ENCODE measurements around the gene TMTC2.

Gene TMTC2

GRCh38 chr12:82685790-82686167, 927 bp upstream of the TMTC2 start:
- peaks cover 21% of the 10 kb centered on the region; the same call in 1 of the 2 replicates for H3K27me3 ChIP-seq (ENCODE audit: insufficient read depth, low read length)
- peak overlapping the region; percentile 6; the same call in 1 of the 2 replicates for H3K9ac ChIP-seq (ENCODE audit: low read depth, low read length)
- 0 out of 2 replicates have a peak, but pooled peaks cover 7% of the 10 kb centered on the region for H3K36me3 ChIP-seq (ENCODE audit: insufficient read depth, low read depth, low read length)
- H3K9me3 ChIP-seq (ENCODE audit: insufficient read depth, low read depth, low read length): no peaks in the 10 kb centered on the region
- no peak overlapping the region for H3K27ac ChIP-seq (ENCODE audit: low read length)
- peak overlapping the region; percentile 76 for H3K4me3 ChIP-seq (ENCODE audit: low read length)
- peaks cover 13% of the 10 kb centered on the region; the same call in 1 of the 2 replicates for H3K4me1 ChIP-seq (ENCODE audit: insufficient read depth, low read length)

DNA sequence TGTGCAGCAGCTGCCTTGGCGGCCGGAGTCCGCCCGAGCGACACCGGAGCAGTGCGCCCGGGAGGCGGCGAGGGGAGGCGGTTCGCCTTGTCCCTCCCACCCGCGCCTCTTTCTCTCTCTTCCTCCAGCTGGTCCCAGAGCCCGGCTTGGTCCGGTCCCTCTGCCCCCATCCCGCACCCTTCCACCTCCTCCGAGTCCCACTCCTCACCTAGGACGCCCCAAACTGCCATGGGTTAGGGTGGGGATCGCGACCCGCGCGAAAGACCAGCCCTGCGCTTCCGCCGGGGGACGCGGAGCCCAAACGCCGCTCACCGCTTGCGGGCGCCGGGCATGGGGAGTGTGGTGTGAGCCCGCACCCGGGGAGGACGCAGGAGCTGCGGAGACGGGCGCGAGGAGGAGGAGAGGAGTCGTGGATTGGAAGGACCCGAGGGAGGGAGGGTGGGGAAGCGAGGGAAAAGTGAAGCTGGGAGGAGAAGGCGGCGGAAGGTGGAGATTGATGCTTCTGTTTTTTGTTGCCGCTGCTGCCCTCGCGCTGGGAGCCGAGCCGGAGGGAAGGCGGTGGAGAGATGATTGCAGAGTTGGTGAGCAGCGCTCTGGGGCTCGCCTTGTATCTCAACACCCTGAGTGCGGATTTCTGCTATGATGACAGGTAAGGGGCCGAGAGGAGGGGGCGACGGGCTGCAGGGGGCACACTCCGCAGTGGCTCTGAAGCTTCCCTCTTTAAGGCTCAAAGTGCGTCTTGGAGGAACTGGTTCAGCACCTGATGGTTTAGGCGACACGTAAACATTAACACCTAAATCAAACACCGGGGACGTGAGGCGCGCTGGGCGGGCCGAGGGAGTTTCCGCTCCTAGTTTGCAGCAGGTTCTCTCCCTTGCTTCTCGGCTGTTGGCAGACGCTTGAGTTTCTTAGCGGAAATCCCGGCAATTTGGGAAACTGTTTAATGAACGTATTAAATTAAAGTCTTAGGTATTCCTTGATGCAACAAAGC, 610 bp downstream of the TMTC2 start:
- Histone ChIP-seq H3K27me3 (ENCODE audit: insufficient read depth, low read length) (peaks cover 21% of the 10 kb centered on the region; the same call in 1 of the 2 replicates), H3K9me3 (ENCODE audit: insufficient read depth, low read depth, low read length) (no peaks in the 10 kb centered on the region), H3K27ac (ENCODE audit: low read length) (no peak overlapping the region), H3K36me3 (ENCODE audit: insufficient read depth, low read depth, low read length) (0 out of 2 replicates have a peak, but pooled peaks cover 14% of the 10 kb centered on the region), H3K4me3 (ENCODE audit: low read length) (peak overlapping the region; percentile 76), H3K9ac (ENCODE audit: low read depth, low read length) (peak overlapping the region; percentile 68; the same call in 1 of the 2 replicates), H3K4me1 (ENCODE audit: insufficient read depth, low read length) (peaks cover 13% of the 10 kb centered on the region; the same call in 1 of the 2 replicates)

DNA sequence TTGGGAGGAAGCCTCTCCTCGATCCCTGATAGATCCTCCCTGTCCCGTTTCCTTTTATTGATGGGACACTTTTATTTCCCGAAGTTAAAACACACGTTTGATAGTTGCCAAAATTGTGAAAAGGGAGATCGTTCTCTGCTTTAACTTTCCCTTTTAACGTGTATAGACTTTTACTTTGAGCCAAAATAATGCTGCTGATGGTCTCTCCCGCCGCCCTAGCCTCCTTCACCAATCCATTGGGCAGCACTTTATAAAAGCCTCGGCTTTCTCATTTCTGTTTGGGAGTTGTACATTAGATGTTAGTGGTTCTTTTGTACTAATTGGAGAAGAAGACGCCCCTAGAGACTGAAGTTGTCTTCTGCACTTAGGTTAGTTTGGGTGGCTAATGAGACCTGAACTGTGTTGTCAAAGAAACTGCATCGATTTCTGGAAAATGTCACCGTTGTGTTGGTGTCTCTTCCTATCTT, 1.4 kb downstream of the TMTC2 start:
- Histone ChIP-seq H3K4me3 (ENCODE audit: low read length) (peak overlapping the region; percentile 76), H3K4me1 (ENCODE audit: insufficient read depth, low read length) (peaks cover 8% of the 10 kb centered on the region; the same call in 1 of the 2 replicates), H3K9ac (ENCODE audit: low read depth, low read length) (peak overlapping the region; percentile 68; the same call in 1 of the 2 replicates), H3K36me3 (ENCODE audit: insufficient read depth, low read depth, low read length) (peaks cover 22% of the 10 kb centered on the region; the same call in 1 of the 2 replicates), H3K9me3 (ENCODE audit: insufficient read depth, low read depth, low read length) (no peaks in the 10 kb centered on the region), H3K27me3 (ENCODE audit: insufficient read depth, low read length) (peaks cover 21% of the 10 kb centered on the region; the same call in 1 of the 2 replicates), H3K27ac (ENCODE audit: low read length) (no peak overlapping the region)

DNA sequence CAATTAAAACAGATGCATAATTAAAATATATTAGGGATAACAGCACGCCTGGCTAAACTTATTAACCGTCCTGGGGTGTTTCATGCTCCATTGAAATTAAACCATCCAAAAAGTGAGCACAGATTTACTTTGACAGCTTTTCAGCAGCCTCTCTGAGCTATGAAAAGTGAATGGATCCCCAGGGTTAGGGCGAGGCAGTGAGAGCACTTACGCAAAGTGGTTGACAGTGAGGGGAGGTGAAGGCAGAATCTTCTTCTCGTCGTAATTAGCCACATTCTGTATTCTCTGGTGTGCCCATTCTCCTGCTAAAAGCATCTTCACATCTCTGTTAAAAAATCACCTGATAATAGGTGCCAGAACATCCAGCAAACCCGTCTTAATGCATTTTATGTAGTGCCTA, 1.9 kb downstream of the TMTC2 start:
- Histone ChIP-seq H3K4me3 (ENCODE audit: low read length) (peak overlapping the region; percentile 76), H3K9ac (ENCODE audit: low read depth, low read length) (no peak overlapping the region; the same call in 1 of the 2 replicates)

GRCh38 chr12:82690006-82690405, 3.3 kb downstream of the TMTC2 start:
- Histone ChIP-seq H3K4me1 (ENCODE audit: insufficient read depth, low read length) (peaks cover 8% of the 10 kb centered on the region; the same call in 1 of the 2 replicates), H3K9ac (ENCODE audit: low read depth, low read length) (no peak overlapping the region), H3K27ac (ENCODE audit: low read length) (no peak overlapping the region), H3K9me3 (ENCODE audit: insufficient read depth, low read depth, low read length) (no peaks in the 10 kb centered on the region), H3K27me3 (ENCODE audit: insufficient read depth, low read length) (peaks cover 21% of the 10 kb centered on the region; the same call in 1 of the 2 replicates), H3K36me3 (ENCODE audit: insufficient read depth, low read depth, low read length) (peaks cover 24% of the 10 kb centered on the region; the same call in 1 of the 2 replicates), H3K4me3 (ENCODE audit: low read length) (no peak overlapping the region)

More for the DNA sequence above, 1.9 kb downstream of the TMTC2 start:
- Histone ChIP-seq H3K9me3 (ENCODE audit: insufficient read depth, low read depth, low read length) (no peaks in the 10 kb centered on the region), H3K27me3 (ENCODE audit: insufficient read depth, low read length) (peaks cover 21% of the 10 kb centered on the region; the same call in 1 of the 2 replicates), H3K4me1 (ENCODE audit: insufficient read depth, low read length) (peaks cover 8% of the 10 kb centered on the region; the same call in 1 of the 2 replicates), H3K27ac (ENCODE audit: low read length) (no peak overlapping the region), H3K36me3 (ENCODE audit: insufficient read depth, low read depth, low read length) (peaks cover 24% of the 10 kb centered on the region; the same call in 1 of the 2 replicates)

- Histone ChIP-seq H3K9me3 (ENCODE audit: insufficient read depth, low read depth, low read length) (no peaks in the 10 kb centered on the region), H3K36me3 (ENCODE audit: insufficient read depth, low read depth, low read length) (peaks cover 24% of the 10 kb centered on the region; the same call in 1 of the 2 replicates), H3K27me3 (ENCODE audit: insufficient read depth, low read length) (peaks cover 13% of the 10 kb centered on the region; the same call in 1 of the 2 replicates), H3K27ac (ENCODE audit: low read length) (no peak overlapping the region), H3K4me3 (ENCODE audit: low read length) (no peak overlapping the region), H3K9ac (ENCODE audit: low read depth, low read length) (no peak overlapping the region), H3K4me1 (ENCODE audit: insufficient read depth, low read length) (peaks cover 8% of the 10 kb centered on the region; the same call in 1 of the 2 replicates)
Measured at GRCh38 chr12:82691513-82691912, 4.8 kb downstream of the TMTC2 start.

- Histone ChIP-seq H3K4me1 (ENCODE audit: insufficient read depth, low read length) (no peaks in the 10 kb centered on the region), H3K36me3 (ENCODE audit: insufficient read depth, low read depth, low read length) (peaks cover 24% of the 10 kb centered on the region; the same call in 1 of the 2 replicates), H3K9me3 (ENCODE audit: insufficient read depth, low read depth, low read length) (no peaks in the 10 kb centered on the region), H3K4me3 (ENCODE audit: low read length) (no peak overlapping the region), H3K27ac (ENCODE audit: low read length) (no peak overlapping the region), H3K9ac (ENCODE audit: low read depth, low read length) (no peak overlapping the region), H3K27me3 (ENCODE audit: insufficient read depth, low read length) (no peaks in the 10 kb centered on the region)
Measured at GRCh38 chr12:82694276-82694675, 7.6 kb downstream of the TMTC2 start.

GRCh38 chr12:82694970-82695369, 8.3 kb downstream of the TMTC2 start:
- H3K36me3 ChIP-seq (ENCODE audit: insufficient read depth, low read depth, low read length): peaks cover 24% of the 10 kb centered on the region; the same call in 1 of the 2 replicates
- no peaks in the 10 kb centered on the region for H3K9me3 ChIP-seq (ENCODE audit: insufficient read depth, low read depth, low read length)
- no peaks in the 10 kb centered on the region for H3K27me3 ChIP-seq (ENCODE audit: insufficient read depth, low read length)
- no peak overlapping the region for H3K9ac ChIP-seq (ENCODE audit: low read depth, low read length)
- no peak overlapping the region for H3K4me3 ChIP-seq (ENCODE audit: low read length)
- H3K27ac ChIP-seq (ENCODE audit: low read length): no peak overlapping the region
- no peaks in the 10 kb centered on the region for H3K4me1 ChIP-seq (ENCODE audit: insufficient read depth, low read length)

GRCh38 chr12:82695531-82695930, 8.8 kb downstream of the TMTC2 start:
- Histone ChIP-seq H3K36me3 (ENCODE audit: insufficient read depth, low read depth, low read length) (peaks cover 19% of the 10 kb centered on the region; the same call in 1 of the 2 replicates), H3K27me3 (ENCODE audit: insufficient read depth, low read length) (no peaks in the 10 kb centered on the region), H3K9ac (ENCODE audit: low read depth, low read length) (no peak overlapping the region), H3K27ac (ENCODE audit: low read length) (no peak overlapping the region), H3K4me3 (ENCODE audit: low read length) (no peak overlapping the region), H3K9me3 (ENCODE audit: insufficient read depth, low read depth, low read length) (no peaks in the 10 kb centered on the region), H3K4me1 (ENCODE audit: insufficient read depth, low read length) (no peaks in the 10 kb centered on the region)

DNA sequence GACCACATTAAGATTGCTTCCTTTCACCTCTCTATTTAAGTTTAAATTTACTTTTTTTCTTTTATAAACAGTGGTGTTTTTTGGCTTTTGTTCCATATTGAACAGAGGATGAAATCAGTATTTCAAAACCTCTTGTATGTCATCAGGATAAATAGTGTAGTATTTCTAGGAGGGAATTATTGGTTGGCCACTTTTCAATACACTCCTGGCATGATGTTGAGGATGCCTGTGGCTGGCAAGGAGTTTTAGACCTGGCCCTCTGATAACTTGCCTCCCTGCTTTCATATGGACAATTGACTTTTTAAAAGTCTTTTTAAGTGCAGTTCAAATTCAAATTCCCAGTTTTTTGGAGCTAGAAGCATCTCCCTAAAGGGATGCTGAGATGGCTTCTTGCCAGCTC, 9.8 kb downstream of the TMTC2 start:
- Histone ChIP-seq H3K4me3 (ENCODE audit: low read length) (no peak overlapping the region), H3K27me3 (ENCODE audit: insufficient read depth, low read length) (no peaks in the 10 kb centered on the region), H3K9ac (ENCODE audit: low read depth, low read length) (no peak overlapping the region), H3K9me3 (ENCODE audit: insufficient read depth, low read depth, low read length) (no peaks in the 10 kb centered on the region), H3K4me1 (ENCODE audit: insufficient read depth, low read length) (no peaks in the 10 kb centered on the region), H3K36me3 (ENCODE audit: insufficient read depth, low read depth, low read length) (peaks cover 14% of the 10 kb centered on the region; the same call in 1 of the 2 replicates), H3K27ac (ENCODE audit: low read length) (no peak overlapping the region)

GRCh38 chr12:82698708-82699564, 12.2 kb downstream of the TMTC2 start:
- H3K9me3 ChIP-seq (ENCODE audit: insufficient read depth, low read depth, low read length): no peaks in the 10 kb centered on the region
- H3K27ac ChIP-seq (ENCODE audit: low read length): no peak overlapping the region
- H3K4me1 ChIP-seq (ENCODE audit: insufficient read depth, low read length): no peaks in the 10 kb centered on the region
- no peak overlapping the region for H3K4me3 ChIP-seq (ENCODE audit: low read length)
- H3K27me3 ChIP-seq (ENCODE audit: insufficient read depth, low read length): no peaks in the 10 kb centered on the region
- no peak overlapping the region for H3K9ac ChIP-seq (ENCODE audit: low read depth, low read length)
- H3K36me3 ChIP-seq (ENCODE audit: insufficient read depth, low read depth, low read length): no peaks in the 10 kb centered on the region

Measured in iPS-20b (cell line).